ENCODE results near the gene ASF1A.

- TF ChIP-seq CTCF (IDR thresholded peaks at IDR 0.05; ENCODE audit: poor library complexity) (no peak), EZH2phosphoT487 (IDR thresholded peaks at IDR 0.05; ENCODE audit: low read depth, severe bottlenecking, unreplicated experiment) (no peak), EZH2 (IDR thresholded peaks at IDR 0.05; ENCODE audit: borderline replicate concordance) (no peak)
Observed at GRCh38 chr6:118918329-118918725, 24.4 kb downstream of the ASF1A start.

All from hepatocyte (in vitro differentiated cells).